SH-SY5Y (cell line): ENCODE measurements around the gene STXBP6.

ENCODE experiments used
- GATA2 ChIP-seq: IDR thresholded peaks from 2 replicates; pipeline ENCODE4 v1.6.1; 2011; ENCODE audit warnings: mild to moderate bottlenecking, low read depth, low read length
- GATA3 ChIP-seq: IDR thresholded peaks from 2 replicates; pipeline ENCODE4 v1.6.1; 2011; ENCODE audit warnings: low read depth, mild to moderate bottlenecking, low read length, moderate library complexity

The STXBP6 gene

DNA sequence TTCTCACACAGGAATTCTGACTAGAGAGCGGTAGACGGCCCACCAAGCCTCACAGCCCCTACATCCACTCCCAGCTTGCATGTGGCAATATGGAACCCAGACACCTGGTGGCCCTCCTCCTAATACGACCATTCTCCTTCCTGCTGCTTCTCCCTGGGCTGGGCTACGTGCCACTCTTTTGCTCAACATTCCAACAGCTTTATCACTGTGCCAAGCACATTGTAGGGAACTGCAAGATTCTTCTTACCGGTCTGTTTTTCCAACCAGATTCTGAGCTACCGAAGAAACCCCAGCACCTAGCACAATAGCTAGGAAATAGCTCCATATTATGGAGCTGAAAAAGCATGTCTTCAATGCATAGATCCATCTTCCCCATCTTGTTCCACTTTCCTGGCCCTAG, 58.1 kb downstream of the STXBP6 start:
- TF ChIP-seq GATA3 (no peak), GATA2 (no peak)

DNA sequence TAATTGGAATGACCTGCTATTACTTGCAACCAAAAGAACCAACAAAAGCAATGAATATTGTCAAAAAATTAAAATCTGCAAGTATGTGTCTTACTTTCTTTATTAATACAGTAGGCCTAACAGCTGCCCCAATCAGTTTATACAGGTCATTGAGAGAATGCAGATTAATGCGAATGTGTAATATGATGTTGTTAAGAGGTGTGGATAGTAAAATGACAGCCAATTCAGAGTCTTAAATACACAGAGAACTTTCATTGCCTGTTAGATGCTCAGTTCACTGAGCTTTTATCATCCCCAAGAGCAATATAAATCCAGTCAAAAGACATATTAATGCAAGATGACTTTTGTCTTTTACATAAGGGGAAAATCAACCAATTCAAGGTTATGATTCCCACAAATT, 58.7 kb downstream of the STXBP6 start:
- no peak for TF ChIP-seq GATA3
- TF ChIP-seq GATA2 = no peak

DNA sequence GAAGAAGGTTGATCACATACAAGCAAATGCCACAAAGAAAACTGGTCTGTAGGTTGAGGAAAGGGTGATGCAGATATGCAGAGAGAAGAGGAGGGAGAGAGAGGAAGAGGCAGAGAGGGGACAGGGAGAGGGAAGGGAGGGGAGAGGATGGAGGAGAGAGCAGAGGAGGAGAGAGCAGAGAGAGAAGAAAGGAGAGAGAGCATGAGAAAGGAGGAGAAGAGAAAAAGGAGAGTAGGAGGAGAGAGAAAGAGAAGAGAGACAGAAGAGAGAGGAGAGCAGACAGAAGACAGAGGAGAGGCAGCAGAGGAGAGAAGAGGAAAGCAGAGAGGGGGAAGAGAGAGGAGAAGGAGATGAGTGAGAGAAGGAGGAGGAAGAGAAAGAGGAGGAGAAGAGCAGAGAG, 59.2 kb downstream of the STXBP6 start:
- no peak for TF ChIP-seq GATA2
- no peak for TF ChIP-seq GATA3

DNA sequence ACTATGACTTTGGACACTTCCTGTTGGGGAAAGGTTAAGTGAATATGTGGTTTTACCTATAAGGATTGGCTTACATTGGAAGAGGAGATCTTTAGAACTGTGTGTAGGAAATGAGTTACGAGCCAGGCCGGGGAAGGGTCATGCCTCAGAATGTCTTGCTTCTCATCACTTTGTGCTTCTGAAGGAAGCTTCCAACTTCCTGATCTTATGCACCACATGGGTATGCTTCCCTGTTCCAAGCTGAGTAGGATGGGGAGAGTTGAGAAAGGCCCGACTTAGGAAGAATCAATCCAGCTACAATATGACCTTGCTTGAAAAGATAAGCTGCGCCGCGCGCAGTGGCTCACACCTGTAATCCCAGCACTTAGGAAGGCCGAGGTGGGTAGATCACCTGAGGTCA, 59.9 kb downstream of the STXBP6 start:
- TF ChIP-seq GATA3 = no peak
- TF ChIP-seq GATA2 = no peak

DNA sequence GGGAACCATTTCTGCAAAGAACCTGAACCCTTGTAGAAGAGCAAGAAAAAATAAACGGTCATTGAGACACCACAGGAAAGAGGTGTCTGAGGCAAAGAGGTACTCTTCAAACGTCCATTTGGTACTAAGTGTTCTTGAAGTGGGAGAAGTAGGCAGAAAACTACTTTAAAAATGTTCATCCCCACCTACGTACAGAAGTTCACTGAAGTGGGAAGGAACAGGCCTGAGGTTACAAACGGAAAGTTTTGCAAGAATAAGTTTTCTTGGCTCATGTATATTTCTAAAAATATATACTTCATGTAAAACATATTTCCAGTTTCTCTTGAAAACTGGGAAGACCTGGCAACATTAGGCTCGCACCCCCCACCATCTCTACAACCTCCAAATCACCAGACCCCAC, 61.2 kb downstream of the STXBP6 start:
- no peak for TF ChIP-seq GATA3
- no peak for TF ChIP-seq GATA2

DNA sequence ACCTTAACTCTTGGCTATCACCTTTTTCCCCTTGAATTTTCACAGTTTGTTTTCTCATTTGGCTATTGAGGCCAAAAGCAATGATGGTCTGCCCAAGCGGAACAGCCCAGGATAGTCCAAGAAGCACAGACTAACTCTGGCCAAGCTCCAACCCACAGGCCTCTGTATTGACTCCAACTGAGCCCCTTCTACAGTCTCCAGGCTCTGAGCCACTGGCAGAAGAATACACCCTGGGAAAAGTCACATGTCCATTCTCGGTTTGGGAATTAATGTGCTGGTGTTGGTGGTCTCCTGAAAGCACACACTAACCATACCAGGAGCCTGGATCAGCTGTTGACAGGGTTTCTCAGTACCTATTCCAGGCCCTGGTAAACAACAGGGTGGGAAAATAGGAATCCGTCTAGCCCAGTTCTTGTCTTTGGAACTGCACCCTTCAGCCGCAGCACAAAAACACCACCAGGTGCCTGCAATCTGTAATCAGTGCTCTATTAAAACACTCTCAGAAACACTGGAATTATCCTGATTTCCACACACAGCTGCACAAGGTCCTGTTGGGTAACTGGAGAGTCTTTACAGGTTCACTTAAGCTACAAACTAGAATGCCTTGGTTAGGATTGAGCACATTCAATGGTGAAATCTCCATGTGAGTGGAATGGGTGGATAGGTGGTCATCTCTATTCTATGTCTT, 63.6 kb downstream of the STXBP6 start:
- TF ChIP-seq GATA3 (no peak), GATA2 (no peak)

DNA sequence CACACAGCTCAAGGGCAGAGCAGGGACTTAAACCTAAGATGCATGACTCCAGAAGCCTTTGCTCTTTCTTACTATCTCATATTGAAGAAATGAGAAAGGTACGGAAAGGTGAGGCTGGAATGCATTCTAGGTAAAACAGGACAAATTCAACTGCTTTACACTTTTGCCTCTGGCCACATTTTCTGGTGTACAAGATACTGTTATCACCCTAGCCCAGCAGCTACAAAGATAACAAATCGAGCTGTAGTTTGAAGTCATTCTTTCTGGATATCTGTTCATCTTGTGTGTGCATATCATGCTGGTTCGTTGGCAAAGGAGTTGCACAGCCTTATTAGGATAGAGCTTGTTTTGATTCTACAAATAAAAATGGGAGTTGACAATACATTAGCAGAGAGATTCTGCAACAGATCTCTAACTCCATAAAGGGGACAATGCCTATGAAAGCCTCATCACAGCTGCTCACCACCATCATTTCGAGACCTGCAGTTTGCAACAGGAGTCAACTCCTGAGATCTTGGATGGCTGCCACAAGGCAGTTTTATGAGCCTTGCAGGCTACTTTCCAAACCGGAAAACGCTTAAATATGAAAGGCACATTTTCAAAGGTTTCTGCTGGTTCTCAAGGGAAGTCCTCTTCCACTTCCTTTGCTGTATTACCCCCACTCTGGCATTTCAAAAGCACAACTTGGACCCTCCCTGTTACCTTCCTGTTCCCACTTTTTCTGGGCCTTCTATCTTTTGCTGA, 64.9 kb downstream of the STXBP6 start:
- TF ChIP-seq GATA2 (no peak), GATA3 (no peak)

DNA sequence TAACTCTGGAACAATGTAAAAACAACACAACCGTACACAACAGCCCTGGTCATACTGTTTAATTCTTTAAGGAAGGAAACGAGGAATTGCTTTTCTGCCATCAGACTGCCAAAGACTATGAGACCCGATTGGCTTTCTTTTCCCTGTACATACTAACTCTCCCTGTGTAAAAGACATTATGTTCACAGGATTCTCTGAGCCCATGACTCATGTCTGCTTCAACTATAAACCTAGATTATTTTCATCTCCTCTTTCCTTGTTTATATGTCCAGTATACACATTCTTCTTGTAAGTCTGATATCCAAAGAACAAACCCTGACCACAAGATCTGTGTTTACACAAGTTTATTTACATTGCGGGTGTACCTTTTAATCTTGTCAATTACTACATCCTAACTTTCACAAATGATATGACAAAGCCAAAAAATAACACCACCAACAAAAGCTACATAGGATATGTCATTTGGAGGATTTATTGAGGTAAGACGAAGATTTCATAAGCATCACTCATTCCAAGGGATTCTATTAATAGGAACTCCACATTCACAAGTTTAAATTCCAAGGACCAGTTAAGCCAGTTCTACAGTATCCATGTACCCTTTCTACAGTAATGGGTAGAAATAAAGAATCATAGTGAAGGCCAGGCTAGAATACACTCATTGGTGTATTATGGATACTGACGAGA, 67.3 kb downstream of the STXBP6 start:
- TF ChIP-seq GATA2 = no peak
- no peak for TF ChIP-seq GATA3

DNA sequence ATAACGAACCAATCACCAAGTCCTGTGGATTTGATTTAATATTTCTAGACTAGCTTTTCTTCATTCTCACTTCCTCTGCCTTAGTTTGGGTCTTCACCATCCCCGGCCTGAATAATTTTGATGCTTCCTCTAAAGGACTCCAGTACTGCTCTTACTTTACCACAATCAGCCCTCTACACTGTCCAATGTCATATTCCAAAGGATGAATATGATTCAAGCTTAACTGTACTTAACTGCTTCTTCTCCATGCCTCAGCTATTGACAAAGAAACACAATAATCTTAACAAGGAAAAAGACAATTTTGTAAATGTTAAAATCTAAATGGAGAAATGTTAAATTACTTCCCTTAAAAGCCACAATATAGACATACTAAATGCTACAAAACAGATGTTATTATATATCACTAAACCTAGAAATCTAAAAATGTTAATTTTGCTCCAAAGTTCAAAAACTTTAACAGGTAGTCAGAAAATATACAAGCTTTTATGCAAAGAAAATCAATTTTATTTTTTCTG, 70.2 kb downstream of the STXBP6 start:
- TF ChIP-seq GATA3 (no peak), GATA2 (no peak)

DNA sequence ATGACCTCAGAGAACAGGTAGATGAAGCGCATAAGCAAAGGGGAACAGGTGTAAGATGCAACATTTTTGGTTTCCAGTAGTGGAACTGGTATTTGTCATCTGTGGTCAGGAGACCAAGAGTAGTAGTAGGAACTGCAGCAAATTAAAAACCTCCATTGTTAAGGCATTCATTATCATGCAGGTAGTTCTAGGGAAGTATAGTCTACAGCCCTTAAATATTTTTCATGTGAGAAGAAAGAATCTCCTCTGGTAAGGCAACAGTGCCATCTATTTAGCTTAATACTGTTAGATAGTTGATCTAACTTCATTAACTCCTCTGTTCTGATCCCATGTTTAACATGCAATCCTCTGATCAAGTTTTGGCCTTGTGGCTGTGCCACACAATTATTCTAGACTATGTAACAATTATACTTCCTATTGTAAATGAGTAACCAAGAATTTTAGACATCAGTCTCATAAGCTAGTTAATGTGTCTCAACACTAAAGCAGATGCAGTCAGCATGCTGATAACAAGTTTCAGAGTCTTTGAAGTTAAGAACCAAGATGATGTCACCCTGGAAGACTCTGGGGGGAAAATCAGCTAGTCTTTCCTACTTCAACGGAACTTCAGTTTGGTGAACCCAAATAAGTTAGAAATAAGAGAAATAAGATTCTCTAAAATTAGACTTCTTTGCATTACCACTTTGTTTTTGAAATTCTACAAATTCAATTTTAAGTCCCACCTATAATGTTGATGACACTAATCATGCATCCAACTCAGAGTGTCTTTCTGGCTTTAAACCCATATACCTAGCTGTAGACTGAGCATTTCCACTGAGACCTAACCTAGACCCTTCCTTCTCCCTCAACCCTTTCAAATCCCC, 70.9 kb downstream of the STXBP6 start:
- TF ChIP-seq GATA2 (no peak), GATA3 (no peak)

DNA sequence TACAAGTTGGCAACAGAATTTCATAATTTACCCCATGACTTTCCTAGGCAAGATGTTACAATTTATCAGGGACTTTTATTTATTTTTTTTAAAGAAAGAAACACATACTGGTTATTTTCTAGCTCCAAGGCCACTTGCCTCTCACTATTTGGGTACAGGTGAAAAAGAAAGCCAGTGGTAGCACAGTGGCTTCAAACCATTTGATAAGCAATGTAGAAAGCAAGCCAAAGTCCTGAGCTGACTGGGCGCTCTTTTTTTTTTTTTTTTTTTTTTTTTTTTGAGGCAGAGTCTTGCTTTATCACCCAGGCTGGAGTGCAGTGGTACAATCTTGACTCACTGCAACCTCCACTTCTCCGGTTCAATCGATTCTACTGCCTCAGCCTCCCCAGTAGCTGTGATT, 73.3 kb downstream of the STXBP6 start:
- TF ChIP-seq GATA2 (no peak), GATA3 (no peak)

DNA sequence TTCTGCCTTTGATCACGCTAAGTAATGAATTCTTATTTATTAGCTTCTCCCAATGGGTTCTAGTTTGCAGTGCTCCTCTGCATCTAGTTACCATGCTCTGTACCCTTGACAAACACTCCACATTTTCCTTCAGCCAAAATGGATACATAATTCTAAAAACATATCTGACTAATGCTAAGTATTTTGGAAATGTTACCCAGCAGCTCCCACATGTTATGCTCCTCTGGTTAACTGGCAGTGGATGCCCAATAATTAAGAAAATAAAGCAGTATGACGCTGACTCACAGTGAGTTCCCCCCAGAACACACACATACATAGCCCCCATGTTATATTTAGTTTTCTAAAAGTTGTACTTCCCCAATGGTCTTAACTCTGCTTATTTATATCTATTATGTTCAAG, 74.6 kb downstream of the STXBP6 start:
- TF ChIP-seq GATA2 (no peak), GATA3 (no peak)

DNA sequence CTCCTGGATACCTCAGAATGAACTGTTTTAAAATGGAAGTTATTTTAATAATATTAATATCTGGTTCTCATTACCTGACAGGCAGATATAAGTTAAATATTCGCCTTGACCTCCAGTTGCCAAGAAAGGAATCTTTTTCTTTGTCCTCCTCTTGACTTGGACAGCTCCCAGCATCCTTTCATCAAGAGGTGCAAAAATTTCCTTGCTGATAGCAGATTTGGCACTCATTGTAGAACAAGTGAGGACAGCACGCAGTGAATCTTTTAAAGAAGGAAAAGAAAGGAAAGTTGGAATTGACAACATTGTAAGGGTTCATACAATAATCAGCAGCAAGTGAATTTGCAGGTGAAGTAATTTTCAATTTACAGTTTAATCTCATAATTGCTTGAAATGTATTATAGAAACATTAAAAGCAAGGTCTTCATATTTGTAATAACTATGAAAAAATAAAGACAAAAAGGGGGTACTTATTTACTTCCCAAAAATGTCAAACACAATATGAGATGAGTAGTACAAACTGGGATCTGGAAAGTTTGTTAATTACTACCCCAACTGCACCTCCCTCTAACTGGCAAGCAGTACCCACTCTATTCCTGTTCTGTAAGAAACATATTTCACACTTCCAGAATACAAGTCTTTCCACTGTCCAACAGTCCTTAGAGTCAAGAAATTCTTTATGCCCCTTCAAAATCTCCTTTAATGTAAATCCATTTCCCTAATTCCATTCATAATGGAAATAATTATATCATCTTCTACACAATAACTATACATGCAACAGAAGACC, 75.2 kb downstream of the STXBP6 start:
- TF ChIP-seq GATA2 (no peak), GATA3 (no peak)

DNA sequence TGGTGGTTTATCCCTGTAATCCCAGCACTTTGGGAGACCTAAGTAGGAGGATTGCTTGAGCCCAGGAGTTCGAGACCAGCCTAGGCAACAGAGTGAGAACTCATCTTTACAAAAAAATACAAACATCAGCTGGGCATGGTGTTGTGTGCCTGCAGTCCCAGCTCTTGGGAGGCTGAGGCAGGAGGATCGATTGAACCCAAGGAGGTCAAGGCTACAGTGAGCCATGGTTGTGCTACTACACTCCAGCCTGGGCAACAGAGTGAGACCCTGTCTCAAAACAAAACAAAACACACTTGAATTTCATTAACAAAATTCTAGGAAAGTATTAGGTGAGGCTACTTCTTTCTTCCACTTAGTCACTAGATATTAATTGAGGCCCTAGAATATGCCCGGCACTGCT, 77.1 kb downstream of the STXBP6 start:
- TF ChIP-seq GATA3 (no peak), GATA2 (no peak)
